HG03135 (cell line): ENCODE measurements around the gene VSTM2L.
A peak's percentile ranks its signal among the peaks of the same experiment; 100 is the strongest.

ENCODE experiments used
- ATAC-seq: cut with Tn5 transposase; IDR thresholded peaks from one replicate; pipeline ENCODE4 v1.9.1; 2021; ENCODE audit warnings: mild to moderate bottlenecking, moderate library complexity; ENCODE audit not compliant: unreplicated experiment

The VSTM2L gene

GRCh38 chr20:37986044-37986858 is 83.3 kb downstream of the VSTM2L start:
- no peak for ATAC-seq

DNA sequence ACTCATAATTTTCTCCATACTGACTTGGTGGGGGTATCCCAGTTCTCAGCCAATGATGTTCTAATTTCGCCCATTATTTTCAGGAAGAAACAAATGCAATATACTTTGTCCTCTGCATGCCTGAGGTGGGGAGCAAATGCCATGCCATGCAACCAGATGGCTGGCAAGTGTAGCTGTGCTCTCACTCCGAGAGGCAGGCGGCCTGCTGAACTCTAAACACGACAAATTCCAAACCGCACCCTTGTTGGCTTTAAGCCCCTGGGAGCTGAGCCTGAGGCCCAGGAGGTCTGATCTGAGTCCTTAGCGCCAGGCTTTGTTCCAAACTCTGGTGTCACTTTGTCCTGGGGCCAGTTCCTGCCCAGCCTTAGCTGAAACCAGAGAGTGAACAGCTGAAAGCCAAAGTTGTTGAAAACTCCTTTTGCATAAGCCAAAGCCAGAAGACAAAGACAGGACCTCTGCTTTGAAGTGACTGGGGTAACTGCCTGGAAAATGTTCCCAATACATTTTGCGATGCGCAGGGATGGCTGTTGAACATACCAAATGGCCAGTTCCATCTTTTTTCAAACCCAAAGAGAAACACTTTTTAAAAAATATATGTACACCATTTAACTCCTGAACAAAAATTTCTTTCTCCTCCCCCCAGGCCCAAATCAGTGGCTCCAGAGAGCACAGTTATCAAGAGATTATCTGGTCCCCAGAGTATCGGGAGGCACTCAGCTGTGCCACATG is 84.1 kb downstream of the VSTM2L start:
- ATAC-seq, result no peak

GRCh38 chr20:37987602-37988290 is 84.8 kb downstream of the VSTM2L start:
- ATAC-seq, result no peak

DNA sequence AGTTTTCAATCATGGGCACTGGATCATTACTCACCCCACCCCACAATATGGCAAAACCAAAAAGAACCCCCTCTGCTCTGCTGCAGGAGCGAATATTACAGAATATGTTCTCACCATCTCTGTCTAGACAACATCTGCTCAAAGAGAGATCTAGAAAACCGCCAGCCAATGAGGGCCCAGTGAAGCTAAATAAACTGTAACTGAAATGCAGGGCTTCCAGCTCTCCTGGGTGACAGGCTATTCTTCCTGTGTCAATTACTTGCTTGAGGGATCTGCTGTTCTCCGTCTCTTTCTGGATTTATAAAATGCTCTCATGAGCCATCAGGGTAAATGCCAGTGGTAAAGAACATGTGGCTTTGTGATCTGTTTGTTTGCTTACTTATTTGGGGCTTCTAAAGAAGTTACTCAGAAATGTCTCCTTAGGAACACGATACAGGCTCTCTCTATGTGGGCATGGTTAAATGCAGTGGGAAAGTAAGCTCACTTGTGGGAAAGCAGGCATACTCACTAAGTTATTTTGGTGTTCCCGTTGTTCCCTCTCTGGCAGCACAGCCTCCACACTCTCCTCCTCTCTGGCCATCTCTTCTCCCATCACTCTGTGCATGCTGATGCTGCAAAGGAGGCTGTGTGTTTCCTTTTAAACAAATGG is 85.5 kb downstream of the VSTM2L start:
- ATAC-seq, result no peak

GRCh38 chr20:37989601-37990295 is 86.8 kb downstream of the VSTM2L start:
- no peak for ATAC-seq

DNA sequence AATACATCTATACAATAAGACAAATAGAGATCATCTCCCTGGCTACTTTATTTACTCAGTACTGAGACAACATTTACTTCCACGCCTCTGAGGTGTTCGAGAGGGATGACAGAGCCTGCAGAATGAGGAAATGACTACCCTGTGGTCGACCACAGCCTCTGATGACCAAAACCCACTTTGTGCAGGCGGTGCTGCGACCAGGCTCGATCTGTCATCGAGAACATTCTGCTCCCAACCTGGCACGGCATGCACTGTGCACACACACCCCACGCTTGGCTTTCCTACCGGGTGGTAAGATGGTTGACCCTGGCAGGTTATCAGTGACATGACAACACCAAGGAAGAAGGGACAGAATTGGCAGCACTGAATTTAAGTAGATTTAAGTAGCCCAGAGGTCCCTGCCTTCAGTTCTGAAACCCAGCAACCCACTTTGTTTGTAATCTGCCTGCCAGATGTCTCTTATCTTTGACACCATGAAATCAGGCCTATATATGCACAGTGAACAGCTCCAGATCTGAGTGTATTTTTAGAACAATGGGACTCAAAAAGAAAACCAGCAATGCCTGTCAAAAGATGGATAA is 87.7 kb downstream of the VSTM2L start:
- ATAC-seq, result peak; percentile 87

GRCh38 chr20:37991157-37991866 is 88.4 kb downstream of the VSTM2L start:
- no peak for ATAC-seq

GRCh38 chr20:37991908-37992307 is 89.0 kb downstream of the VSTM2L start:
- no peak for ATAC-seq

DNA sequence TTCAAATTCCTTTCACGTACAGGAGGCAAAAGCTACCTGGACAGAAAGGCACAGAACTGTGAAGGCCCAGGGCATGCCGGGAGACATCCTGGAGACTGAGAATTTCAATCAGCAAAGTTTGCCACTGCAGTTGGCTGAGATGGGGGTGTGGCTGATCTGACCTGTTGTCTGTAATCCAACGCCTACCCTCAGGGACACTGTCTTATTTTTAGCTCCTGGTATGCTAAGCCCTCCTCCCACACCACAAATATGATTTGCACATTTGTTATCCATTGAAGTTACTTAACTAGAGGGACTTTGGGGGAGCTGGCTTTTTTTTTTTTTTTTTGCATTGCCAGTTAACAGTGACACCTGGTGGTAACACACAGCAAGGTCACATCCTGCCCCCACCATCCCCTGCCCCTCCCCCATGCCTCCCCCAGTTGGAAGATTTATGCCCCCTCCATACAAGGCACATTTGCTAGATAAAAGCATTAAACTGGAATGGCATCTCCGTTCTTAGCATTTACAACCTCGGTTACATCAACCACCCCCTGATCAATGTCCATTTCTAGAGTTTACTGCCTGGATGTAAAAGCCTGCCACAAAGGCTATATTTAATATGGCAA is 90.0 kb downstream of the VSTM2L start:
- ATAC-seq, result no peak

- ATAC-seq, result no peak
Measured at GRCh38 chr20:37994512-37994911, 91.6 kb downstream of the VSTM2L start.
